ENCODE data around the gene ZNF511. TPM values are rescaled to one million over a fixed set of nuclear protein-coding genes. Genes with fewer than 3 reads are reported as not detected.
"Not testable (repeated sequence)": the region's sequence is repeated elsewhere in the genome, so short reads cannot be mapped to it uniquely, and the experiment has no call there.

ZNF511 gene
- total RNA-seq, 1 donor from 2014 or later = 30.3 TPM

- H3K9me3 ChIP-seq (ENCODE audit: control insufficient read depth in 3 of 3, low read length in 3 of 3); H3K9ac ChIP-seq (ENCODE audit: low read depth in 1 of 3, low read length in 3 of 3); H3K36me3 ChIP-seq (ENCODE audit: control insufficient read depth in 3 of 3, insufficient read depth in 3 of 3, low read length in 3 of 3); H3K27ac ChIP-seq (ENCODE audit: low read depth, low read length); H3K4me3 ChIP-seq (ENCODE audit: low read length in 3 of 3): not testable (repeated sequence)
- Histone ChIP-seq H3K4me1 (ENCODE audit: control insufficient read depth in 3 of 3, insufficient read depth in 3 of 3, low read length in 3 of 3) (peaks cover 4 to 12% (median 11%) of the 10 kb centered on the region in 3 donors), H3K27me3 (ENCODE audit: control insufficient read depth in 3 of 3, insufficient read depth in 3 of 3, low read length in 3 of 3) (peaks cover 21 to 34% (median 31%) of the 10 kb centered on the region in 3 donors)
Observed at GRCh38 chr10:133320852-133321422, 12.2 kb downstream of the ZNF511 start.

GRCh38 chr10:133322064-133322709, 13.5 kb downstream of the ZNF511 start:
- not testable (repeated sequence) for H3K9ac ChIP-seq (ENCODE audit: low read depth in 1 of 3, low read length in 3 of 3); H3K4me3 ChIP-seq (ENCODE audit: low read length in 3 of 3); H3K9me3 ChIP-seq (ENCODE audit: control insufficient read depth in 3 of 3, low read length in 3 of 3); H3K27ac ChIP-seq (ENCODE audit: low read depth, low read length); H3K36me3 ChIP-seq (ENCODE audit: control insufficient read depth in 3 of 3, insufficient read depth in 3 of 3, low read length in 3 of 3)
- Histone ChIP-seq H3K27me3 (ENCODE audit: control insufficient read depth in 3 of 3, insufficient read depth in 3 of 3, low read length in 3 of 3) (peaks cover 34 to 46% (median 43%) of the 10 kb centered on the region in 3 donors), H3K4me1 (ENCODE audit: control insufficient read depth in 3 of 3, insufficient read depth in 3 of 3, low read length in 3 of 3) (peaks cover 7 to 15% (median 14%) of the 10 kb centered on the region in 3 donors)

GRCh38 chr10:133324198-133324792, 15.6 kb downstream of the ZNF511 start:
- Histone ChIP-seq H3K36me3 (ENCODE audit: control insufficient read depth in 3 of 3, insufficient read depth in 3 of 3, low read length in 3 of 3) (no peaks in the 10 kb centered on the region), H3K9me3 (ENCODE audit: control insufficient read depth in 3 of 3, low read length in 3 of 3) (no peaks in the 10 kb centered on the region), H3K4me3 (ENCODE audit: low read length in 3 of 3) (no peak overlapping the region), H3K27me3 (ENCODE audit: control insufficient read depth in 3 of 3, insufficient read depth in 3 of 3, low read length in 3 of 3) (peaks cover 46 to 58% (median 55%) of the 10 kb centered on the region in 3 donors), H3K27ac (ENCODE audit: low read depth, low read length) (no peak overlapping the region), H3K4me1 (ENCODE audit: control insufficient read depth in 3 of 3, insufficient read depth in 3 of 3, low read length in 3 of 3) (peaks cover 4 to 11% (median 9%) of the 10 kb centered on the region in 3 donors), H3K9ac (ENCODE audit: low read depth in 1 of 3, low read length in 3 of 3) (no peak overlapping the region)

GRCh38 chr10:133324857-133325260, 16.1 kb downstream of the ZNF511 start:
- no peaks in the 10 kb centered on the region for H3K9me3 ChIP-seq (ENCODE audit: control insufficient read depth in 3 of 3, low read length in 3 of 3)
- no peaks in the 10 kb centered on the region for H3K36me3 ChIP-seq (ENCODE audit: control insufficient read depth in 3 of 3, insufficient read depth in 3 of 3, low read length in 3 of 3)
- no peak overlapping the region for H3K27ac ChIP-seq (ENCODE audit: low read depth, low read length)
- peaks cover 5 to 14% (median 13%) of the 10 kb centered on the region in 3 donors for H3K4me1 ChIP-seq (ENCODE audit: control insufficient read depth in 3 of 3, insufficient read depth in 3 of 3, low read length in 3 of 3)
- H3K4me3 ChIP-seq (ENCODE audit: low read length in 3 of 3) = no peak overlapping the region
- no peak overlapping the region for H3K9ac ChIP-seq (ENCODE audit: low read depth in 1 of 3, low read length in 3 of 3)
- peaks cover 45 to 58% (median 55%) of the 10 kb centered on the region in 3 donors for H3K27me3 ChIP-seq (ENCODE audit: control insufficient read depth in 3 of 3, insufficient read depth in 3 of 3, low read length in 3 of 3)

- peaks cover 7 to 17% (median 13%) of the 10 kb centered on the region in 3 donors for H3K4me1 ChIP-seq (ENCODE audit: control insufficient read depth in 3 of 3, insufficient read depth in 3 of 3, low read length in 3 of 3)
- H3K27me3 ChIP-seq (ENCODE audit: control insufficient read depth in 3 of 3, insufficient read depth in 3 of 3, low read length in 3 of 3) = peaks cover 45 to 55% (median 55%) of the 10 kb centered on the region in 3 donors
Observed at GRCh38 chr10:133325440-133326222, 16.9 kb downstream of the ZNF511 start.

GRCh38 chr10:133326223-133326551, 17.5 kb downstream of the ZNF511 start:
- Histone ChIP-seq H3K27me3 (ENCODE audit: control insufficient read depth in 3 of 3, insufficient read depth in 3 of 3, low read length in 3 of 3) (peaks cover 51 to 60% (median 56%) of the 10 kb centered on the region in 3 donors), H3K9ac (ENCODE audit: low read depth in 1 of 3, low read length in 3 of 3) (no peak overlapping the region), H3K4me3 (ENCODE audit: low read length in 3 of 3) (peak overlapping the region in 2 of 3 donors; percentile 4 to 35)

More at GRCh38 chr10:133325440-133326222, 16.9 kb downstream of the ZNF511 start:
- peak overlapping the region in 2 of 3 donors; percentile 4 to 45 for H3K4me3 ChIP-seq (ENCODE audit: low read length in 3 of 3)
- H3K36me3 ChIP-seq (ENCODE audit: control insufficient read depth in 3 of 3, insufficient read depth in 3 of 3, low read length in 3 of 3) = no peaks in the 10 kb centered on the region
- H3K9me3 ChIP-seq (ENCODE audit: control insufficient read depth in 3 of 3, low read length in 3 of 3) = no peaks in the 10 kb centered on the region
- no peak overlapping the region for H3K9ac ChIP-seq (ENCODE audit: low read depth in 1 of 3, low read length in 3 of 3)
- H3K27ac ChIP-seq (ENCODE audit: low read depth, low read length) = no peak overlapping the region

GRCh38 chr10:133326745-133327650, 18.3 kb downstream of the ZNF511 start:
- Histone ChIP-seq H3K9me3 (ENCODE audit: control insufficient read depth in 3 of 3, low read length in 3 of 3) (no peaks in the 10 kb centered on the region), H3K4me1 (ENCODE audit: control insufficient read depth in 3 of 3, insufficient read depth in 3 of 3, low read length in 3 of 3) (peaks cover 7 to 17% (median 13%) of the 10 kb centered on the region in 3 donors), H3K36me3 (ENCODE audit: control insufficient read depth in 3 of 3, insufficient read depth in 3 of 3, low read length in 3 of 3) (no peaks in the 10 kb centered on the region), H3K9ac (ENCODE audit: low read depth in 1 of 3, low read length in 3 of 3) (no peak overlapping the region), H3K27me3 (ENCODE audit: control insufficient read depth in 3 of 3, insufficient read depth in 3 of 3, low read length in 3 of 3) (peaks cover 57 to 67% (median 64%) of the 10 kb centered on the region in 3 donors), H3K4me3 (ENCODE audit: low read length in 3 of 3) (no peak overlapping the region), H3K27ac (ENCODE audit: low read depth, low read length) (no peak overlapping the region)

More at GRCh38 chr10:133326223-133326551, 17.5 kb downstream of the ZNF511 start:
- H3K36me3 ChIP-seq (ENCODE audit: control insufficient read depth in 3 of 3, insufficient read depth in 3 of 3, low read length in 3 of 3) = no peaks in the 10 kb centered on the region
- peaks cover 7 to 17% (median 13%) of the 10 kb centered on the region in 3 donors for H3K4me1 ChIP-seq (ENCODE audit: control insufficient read depth in 3 of 3, insufficient read depth in 3 of 3, low read length in 3 of 3)
- H3K27ac ChIP-seq (ENCODE audit: low read depth, low read length) = no peak overlapping the region
- no peaks in the 10 kb centered on the region for H3K9me3 ChIP-seq (ENCODE audit: control insufficient read depth in 3 of 3, low read length in 3 of 3)

GRCh38 chr10:133327651-133328357, 19.1 kb downstream of the ZNF511 start:
- Histone ChIP-seq H3K9ac (ENCODE audit: low read depth in 1 of 3, low read length in 3 of 3) (no peak overlapping the region), H3K27ac (ENCODE audit: low read depth, low read length) (no peak overlapping the region), H3K27me3 (ENCODE audit: control insufficient read depth in 3 of 3, insufficient read depth in 3 of 3, low read length in 3 of 3) (peaks cover 65 to 75% (median 72%) of the 10 kb centered on the region in 3 donors), H3K9me3 (ENCODE audit: control insufficient read depth in 3 of 3, low read length in 3 of 3) (no peaks in the 10 kb centered on the region), H3K4me1 (ENCODE audit: control insufficient read depth in 3 of 3, insufficient read depth in 3 of 3, low read length in 3 of 3) (peaks cover 7 to 17% (median 13%) of the 10 kb centered on the region in 3 donors), H3K36me3 (ENCODE audit: control insufficient read depth in 3 of 3, insufficient read depth in 3 of 3, low read length in 3 of 3) (no peaks in the 10 kb centered on the region), H3K4me3 (ENCODE audit: low read length in 3 of 3) (no peak overlapping the region)

Data from skeletal muscle tissue (tissue), 4 donors.